HG02623 (cell line): ENCODE measurements around the gene BEND6.
A peak's percentile ranks its signal among the peaks of the same experiment; 100 is the strongest.

Source experiments
- ATAC-seq: cut with Tn5 transposase; IDR thresholded peaks from one replicate; pipeline ENCODE4 v1.9.1; 2021; ENCODE audit warnings: moderate library complexity; ENCODE audit not compliant: unreplicated experiment

BEND6 gene

DNA sequence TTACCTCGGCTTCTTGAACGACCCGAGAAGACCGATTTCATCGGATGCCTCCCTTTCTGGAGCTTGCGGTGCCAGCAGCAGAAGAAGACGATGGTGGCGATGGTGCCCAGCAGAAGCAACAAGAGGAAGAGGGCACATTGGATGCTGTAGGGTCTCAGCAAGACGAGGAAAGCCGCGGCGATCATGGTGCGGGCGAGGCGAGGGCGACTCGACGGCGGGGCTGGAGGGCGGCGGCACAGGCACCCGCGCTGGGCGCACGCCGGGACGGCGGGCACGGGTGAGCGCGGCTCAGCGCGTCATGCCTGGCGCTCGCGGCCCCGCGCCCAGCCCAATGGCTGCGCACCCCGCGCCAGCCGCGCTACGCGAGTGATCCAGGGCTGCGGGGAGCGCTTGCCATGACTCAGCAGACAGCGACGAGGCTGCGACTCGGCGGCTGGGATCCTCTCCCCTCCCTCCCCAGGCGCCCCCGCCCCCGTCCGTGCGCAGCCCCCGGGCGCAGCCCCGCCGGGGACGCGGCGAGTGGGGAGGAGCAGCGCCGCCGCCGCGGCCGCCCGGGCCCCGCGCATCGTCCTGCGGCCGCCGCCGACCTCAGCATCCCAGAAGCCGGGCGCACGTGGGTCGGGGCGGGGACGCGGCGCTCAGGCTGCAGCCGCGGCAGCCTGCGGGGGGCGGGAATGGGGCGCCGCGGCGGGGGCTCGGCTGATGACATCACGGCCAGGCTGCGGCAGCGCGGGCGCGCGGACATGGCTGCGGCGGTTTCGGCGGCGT is at the start of gene BEND6:
BEND6 (plus strand) TSS at position 705 of the 768 bp plus-strand sequence. CDS start 26,704 bp downstream, outside the sequence.
- peak; percentile 26 for ATAC-seq

- ATAC-seq, result no peak
Measured at GRCh38 chr6:56905378-56905777, 49.5 kb upstream of the BEND6 start.

DNA sequence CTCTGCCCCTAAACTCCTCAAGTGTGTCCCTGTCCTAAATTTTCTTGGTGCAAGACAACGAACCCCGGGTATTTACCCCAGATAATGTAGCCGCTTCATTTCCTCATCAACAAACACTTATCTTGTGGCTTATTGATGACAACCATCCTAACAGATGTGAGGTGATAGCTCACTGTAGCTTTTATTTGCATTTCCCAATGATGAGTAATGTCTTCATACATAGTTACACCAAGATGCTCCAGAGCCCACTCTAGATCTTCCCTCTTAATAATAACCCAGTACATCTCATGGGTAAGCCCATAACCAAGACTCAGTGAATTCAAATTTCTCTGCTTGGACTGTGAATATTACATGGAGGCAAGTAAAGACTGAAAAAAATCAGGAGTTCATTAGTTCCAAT is 48.2 kb upstream of the BEND6 start:
- no peak for ATAC-seq

GRCh38 chr6:56909115-56909907 is 45.6 kb upstream of the BEND6 start:
- no peak for ATAC-seq

DNA sequence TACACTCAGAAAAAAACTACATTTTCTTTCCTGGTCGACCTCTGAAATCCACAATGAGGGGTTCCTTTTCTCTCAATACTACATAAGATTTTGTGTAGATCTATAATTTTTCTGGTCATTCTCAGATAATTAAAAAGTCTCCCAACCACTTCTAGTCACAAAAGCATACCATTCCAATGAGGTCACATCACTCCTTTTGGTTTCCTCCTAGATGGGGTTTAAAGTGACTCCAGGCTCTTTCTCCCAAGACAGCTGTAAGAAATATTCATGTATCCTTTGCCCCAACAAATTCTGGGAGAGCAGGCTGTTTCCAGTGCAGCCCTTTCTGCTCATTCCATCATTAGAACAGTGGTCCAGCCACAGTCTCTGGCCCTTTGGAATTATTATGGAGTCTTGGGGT is 43.1 kb upstream of the BEND6 start:
- ATAC-seq, result no peak

DNA sequence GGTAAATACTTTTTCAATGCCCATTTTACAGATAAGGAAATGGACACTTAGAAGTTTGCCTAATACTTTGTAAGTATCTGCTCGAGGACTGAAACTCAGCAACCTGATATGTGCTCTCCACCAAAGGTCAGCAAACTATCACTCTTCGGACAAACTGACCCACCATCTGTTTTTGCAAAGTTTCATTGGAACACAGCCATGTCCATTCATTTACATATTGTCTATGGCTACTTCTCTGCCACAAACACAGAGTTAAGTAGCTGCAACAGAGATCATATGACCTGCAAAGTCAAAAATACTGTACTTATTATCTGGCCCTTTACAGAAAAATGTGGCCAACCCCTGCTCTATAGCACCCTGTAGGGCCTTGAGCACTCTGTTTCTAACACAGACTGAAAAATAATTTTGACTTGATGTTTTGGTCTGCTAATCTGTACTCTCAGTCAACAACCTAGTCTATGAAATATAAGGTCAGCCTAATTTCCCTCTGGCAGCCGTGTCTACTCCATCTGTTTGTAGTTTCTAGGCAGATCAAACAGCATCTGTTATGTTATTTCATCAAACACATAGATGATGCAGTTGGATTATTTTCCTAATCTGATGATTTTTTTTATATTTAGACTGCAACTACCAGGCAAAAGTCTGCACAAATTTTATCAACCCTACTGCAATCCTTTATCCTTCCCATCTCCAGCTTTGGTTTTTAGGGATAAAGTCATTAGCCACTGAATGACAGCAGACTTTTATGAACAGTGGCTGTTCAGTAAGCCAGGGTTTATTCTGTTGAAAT is 41.4 kb upstream of the BEND6 start:
- ATAC-seq, result no peak

GRCh38 chr6:56914798-56915658 is 39.9 kb upstream of the BEND6 start:
- no peak for ATAC-seq

- ATAC-seq, result no peak
Measured at GRCh38 chr6:56915832-56916231, 39.1 kb upstream of the BEND6 start.

DNA sequence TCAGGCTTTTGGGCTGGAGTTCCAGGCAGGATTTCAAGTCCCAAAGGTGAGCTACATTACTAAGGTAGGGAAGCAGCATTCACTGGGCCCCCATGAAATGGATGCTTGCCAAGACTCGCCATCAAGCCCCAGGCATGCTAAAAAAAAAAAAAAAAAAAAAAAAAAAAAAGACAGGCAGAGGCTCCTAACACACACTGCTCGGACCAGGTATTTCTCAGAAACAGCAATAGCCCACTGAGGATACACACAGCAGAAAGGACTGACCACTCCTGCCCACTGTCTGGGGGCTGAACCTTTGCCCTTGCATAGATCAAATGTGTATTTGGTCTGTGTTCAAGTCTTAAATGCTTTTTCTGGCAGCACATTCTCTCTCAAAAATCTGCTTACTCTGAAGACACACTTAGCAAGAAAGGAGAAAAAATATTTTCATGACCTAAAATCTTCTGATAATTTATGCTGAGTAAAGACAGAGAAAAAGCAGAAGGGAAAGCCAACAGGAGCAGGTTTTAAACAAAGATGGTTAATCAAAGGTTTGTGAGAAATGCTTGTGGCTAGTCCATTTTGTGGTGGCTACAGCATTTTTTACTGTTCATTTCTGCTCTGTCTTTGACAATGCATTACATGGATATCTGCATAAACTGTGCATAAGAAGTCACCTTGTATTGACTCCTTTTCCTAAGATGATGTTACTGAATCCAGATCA is 37.9 kb upstream of the BEND6 start:
- no peak for ATAC-seq

DNA sequence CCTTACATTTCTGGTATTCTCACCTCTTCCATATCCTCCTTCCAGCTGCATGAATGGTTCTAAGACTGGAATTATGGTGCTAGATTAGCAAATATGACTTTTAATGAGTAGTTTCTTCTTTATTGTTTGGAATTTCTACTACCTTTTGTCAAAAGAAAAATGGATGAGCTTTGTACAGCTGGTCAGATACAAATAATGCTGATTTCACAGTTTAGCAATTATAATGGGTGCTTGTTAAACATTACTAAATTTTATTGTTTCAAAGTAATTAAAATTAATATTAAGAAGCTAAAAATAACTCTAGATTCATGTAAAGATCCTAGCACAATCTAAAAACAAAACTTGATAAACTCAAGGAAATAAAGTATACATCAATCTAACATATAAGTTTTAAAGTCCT is 32.3 kb upstream of the BEND6 start:
- ATAC-seq, result no peak

- ATAC-seq, result no peak
Measured at GRCh38 chr6:56923565-56923964, 31.3 kb upstream of the BEND6 start.

DNA sequence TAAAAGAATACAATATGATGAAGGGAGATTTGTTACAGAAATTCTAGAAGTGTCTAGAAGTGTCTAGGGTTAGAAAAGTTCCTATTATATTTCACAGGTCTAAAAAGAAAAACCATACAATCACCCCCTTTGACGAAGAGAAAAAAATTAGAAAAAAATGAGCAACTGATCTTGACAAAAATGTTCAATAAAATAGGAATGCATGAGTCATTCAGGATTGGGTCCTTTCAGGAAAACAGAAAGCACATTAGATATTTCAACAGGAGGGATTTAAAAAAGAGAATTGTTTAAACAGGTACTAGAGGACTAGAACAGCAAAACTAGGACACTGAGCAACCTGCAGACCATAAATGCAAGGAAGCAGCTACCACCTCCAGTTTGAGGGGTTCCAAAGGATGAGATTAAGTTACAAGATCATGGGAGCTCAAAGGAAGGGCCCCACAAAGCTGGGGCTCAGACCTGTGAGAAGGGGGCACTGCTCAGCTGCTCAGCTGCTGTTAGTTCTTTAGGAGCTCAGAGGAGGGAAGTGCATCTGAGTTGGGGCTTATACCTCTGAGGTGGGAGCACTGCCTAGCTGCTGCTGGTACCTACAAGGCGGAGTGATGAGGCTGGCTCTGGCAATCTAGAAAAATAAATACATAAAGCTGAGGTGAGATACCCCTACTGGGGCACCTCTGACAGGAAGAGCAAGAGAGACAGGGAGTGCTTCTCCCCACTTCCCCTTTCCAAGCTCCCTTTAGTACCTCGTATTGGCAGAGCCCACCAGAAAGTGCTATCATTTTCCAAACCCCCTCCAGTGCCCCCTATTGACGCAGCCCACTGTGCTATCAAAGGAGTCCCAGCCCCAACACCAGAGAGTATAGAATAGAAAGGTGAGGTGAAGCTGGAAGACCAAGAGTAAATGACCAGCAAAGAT is 27.1 kb upstream of the BEND6 start:
- no peak for ATAC-seq

GRCh38 chr6:56930846-56931245 is 24.1 kb upstream of the BEND6 start:
- no peak for ATAC-seq

- no peak for ATAC-seq
Measured at GRCh38 chr6:56932910-56933477, 21.9 kb upstream of the BEND6 start.

DNA sequence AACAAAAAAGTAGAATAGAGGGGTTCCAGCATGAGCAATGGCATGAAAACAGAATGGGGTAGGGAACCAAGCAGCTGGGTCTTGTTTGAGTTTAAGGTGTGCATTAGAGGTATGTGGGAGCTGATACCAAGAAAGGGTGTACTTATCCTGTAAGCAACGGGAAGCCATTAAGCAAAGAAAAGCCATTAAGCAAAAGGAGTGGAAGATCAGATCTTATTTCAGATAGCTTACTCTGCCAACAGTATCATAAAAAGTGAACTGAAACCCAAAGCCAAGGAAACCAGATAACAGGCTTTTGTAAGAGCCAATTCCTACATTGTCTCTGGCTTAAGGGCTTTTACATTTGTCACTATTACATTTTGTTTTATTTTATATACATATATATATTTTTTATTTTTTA is 21.3 kb upstream of the BEND6 start:
- no peak for ATAC-seq

DNA sequence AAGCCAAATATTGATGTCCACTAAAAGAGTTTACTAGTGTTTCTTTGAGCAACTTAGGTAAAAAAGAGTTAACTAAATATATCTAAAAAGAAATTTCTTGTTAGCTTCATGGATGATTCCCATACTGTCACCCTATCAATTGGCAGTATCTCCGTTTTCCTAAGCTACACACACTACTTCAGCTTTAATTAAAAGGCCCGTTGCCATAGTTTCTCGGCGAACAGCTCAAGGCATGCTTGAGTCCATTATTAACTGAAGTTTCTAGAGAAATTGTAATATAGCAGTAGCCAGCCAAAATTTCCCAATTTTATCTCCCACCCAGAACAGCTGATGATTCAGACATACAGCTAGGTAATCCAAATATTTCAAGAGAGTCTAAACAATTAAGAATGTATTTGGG is 20.0 kb upstream of the BEND6 start:
- ATAC-seq, result no peak

GRCh38 chr6:56936466-56936865 is 18.4 kb upstream of the BEND6 start:
- no peak for ATAC-seq

DNA sequence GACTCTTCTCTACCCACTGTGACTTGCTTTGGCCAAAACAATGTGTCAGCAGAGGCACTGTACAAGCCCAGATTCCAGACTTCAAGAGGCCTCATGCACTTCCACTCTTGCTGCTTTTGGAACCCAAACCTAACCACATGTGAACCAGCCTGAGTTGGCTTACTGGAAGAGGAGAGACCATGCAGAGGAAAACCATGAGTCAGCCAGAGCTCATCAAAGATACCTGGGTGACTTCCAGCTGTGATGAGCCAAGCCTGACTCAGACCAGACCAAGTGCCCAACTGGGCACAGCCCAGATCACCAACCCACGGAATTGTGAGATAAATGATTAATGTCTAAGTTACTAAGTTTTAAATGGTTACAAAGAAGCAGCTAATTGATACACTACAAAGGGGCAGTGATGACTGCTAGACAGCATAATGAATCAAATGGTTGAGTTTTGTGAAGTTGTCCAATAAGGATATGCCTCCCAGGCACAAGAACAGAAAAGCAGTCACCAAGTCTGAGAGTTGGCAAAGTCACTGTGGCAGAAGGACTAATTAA is 16.2 kb upstream of the BEND6 start:
- no peak for ATAC-seq
